GM23248 (cell line): Measurements from ENCODE around the gene ST8SIA1. TPM values are rescaled to one million over a fixed set of nuclear protein-coding genes. Genes with fewer than 3 reads are reported as not detected.

Experiments used
- DNase-seq: peaks from one replicate; pipeline ENCODE4 v3.0.0-alpha.2; 2015
- H2AFZ ChIP-seq: fragments of 200-600 bp; sonication (generic); 2 replicates; pipeline ENCODE4 v1.6.1; 2016; ENCODE audit warnings: antibody characterized with exemption
- H3F3A ChIP-seq: fragments of 200-600 bp; sonication (generic); 2 replicates; pipeline ENCODE4 v1.6.1; 2016; ENCODE audit warnings: mild to moderate bottlenecking, antibody characterized with exemption, mixed run types; ENCODE audit not compliant: insufficient read depth
- H3K27ac ChIP-seq: fragments of 200-600 bp; sonication (generic); 2 replicates; pipeline ENCODE4 v1.5.1; 2016; ENCODE audit warnings: mild to moderate bottlenecking
- H3K27me3 ChIP-seq: fragments of 200-600 bp; sonication (generic); replicated peaks from 2 replicates; pipeline ENCODE4 v1.6.1; 2016; ENCODE audit warnings: mild to moderate bottlenecking; ENCODE audit not compliant: insufficient read depth
- H3K36me3 ChIP-seq: fragments of 200-600 bp; sonication (generic); 2 replicates; pipeline ENCODE4 v1.6.1; 2016; ENCODE audit warnings: low read depth, mild to moderate bottlenecking
- H3K4me1 ChIP-seq: fragments of 200-600 bp; sonication (generic); 2 replicates; pipeline ENCODE4 v1.6.1; 2016; ENCODE audit warnings: mild to moderate bottlenecking; ENCODE audit not compliant: insufficient read depth
- H3K4me2 ChIP-seq: fragments of 200-600 bp; sonication (generic); one replicate; pipeline ENCODE4 v1.6.1; 2016; ENCODE audit warnings: mild to moderate bottlenecking; ENCODE audit not compliant: unreplicated experiment
- H3K4me3 ChIP-seq: fragments of 200-600 bp; sonication (generic); 2 replicates; pipeline ENCODE4 v1.5.1; 2016; ENCODE audit warnings: mild to moderate bottlenecking
- H3K79me2 ChIP-seq: fragments of 200-600 bp; sonication (generic); 2 replicates; pipeline ENCODE4 v1.6.1; 2016; ENCODE audit warnings: mild to moderate bottlenecking; ENCODE audit not compliant: insufficient read depth
- H3K9ac ChIP-seq: fragments of 200-600 bp; sonication (generic); 2 replicates; pipeline ENCODE4 v1.6.1; 2016; ENCODE audit warnings: mild to moderate bottlenecking
- H3K9me2 ChIP-seq: fragments of 200-600 bp; sonication (generic); 2 replicates; pipeline ENCODE4 v1.6.1; 2016; ENCODE audit warnings: mixed run types, mild to moderate bottlenecking, moderate library complexity; ENCODE audit not compliant: insufficient read depth
- H3K9me3 ChIP-seq: fragments of 200-600 bp; sonication (generic); one replicate; pipeline ENCODE4 v1.6.1; 2017; ENCODE audit warnings: low read depth
- H4K20me1 ChIP-seq: fragments of 200-600 bp; sonication (generic); 2 replicates; pipeline ENCODE4 v1.6.0; 2016; ENCODE audit not compliant: insufficient read depth
- EZH2 ChIP-seq: fragments of 200-600 bp; sonication (generic); IDR thresholded peaks from 2 replicates; pipeline ENCODE4 v1.6.1; 2018; ENCODE audit warnings: antibody characterized with exemption, mild to moderate bottlenecking; ENCODE audit not compliant: insufficient read depth, poor library complexity, severe bottlenecking
- EZH2phosphoT487 ChIP-seq: fragments of 200-600 bp; sonication (generic); IDR thresholded peaks from 2 replicates; pipeline ENCODE4 v1.6.1; 2018; ENCODE audit warnings: antibody characterized with exemption, moderate library complexity, mild to moderate bottlenecking, low read depth; ENCODE audit not compliant: insufficient read depth
- WGBS, 2 experiments: methylation state at CpG; one replicate each; pipeline ENCODE4 v1.1.6; 2015 to 2017; ENCODE audit warnings: low lambda C conversion rate in 2 of 2, low coverage in 1 of 2; ENCODE audit errors: missing lambda C conversion rate in 2 of 2; 5-methylcytosine and 5-hydroxymethylcytosine counted together
- in situ Hi-C: fragments of 300-500 bp; cut with MboI; formaldehyde crosslinking; loops from 2 replicates; pipeline ENCODE4 v1.15.0; 2020
- polyA plus RNA-seq: library from polyadenylated mRNA; unstranded; fragments of >200 nt; fragmentation: Nextera tagmentation; extraction: Ambion mirVana; gene quantifications from 2 replicates; pipeline ENCODE4 v1.2.1, GENCODE V29; 2016
- total RNA-seq: library from RNA; depleted of rRNA; stranded (reverse); fragments of >200 nt; shearing (Covaris generic); gene quantifications from 2 replicates; pipeline ENCODE4 v1.2.3, GENCODE V29; 2014

Gene ST8SIA1
- total and polyA plus RNA-seq, 2 experiments from 2014 or later = 0.15 TPM; not detected in 1

GRCh38 chr12:22350886-22351285 lies 16.4 kb upstream of the ST8SIA1 start:
- H3K27me3 ChIP-seq = peaks cover 10% of the 10 kb centered on the region
- H3K4me3 ChIP-seq = no peak overlapping the region
- in situ Hi-C loops = no loop called here
- no peaks in the 10 kb centered on the region for H3K36me3 ChIP-seq
- no peak for TF ChIP-seq EZH2
- no peak for TF ChIP-seq EZH2phosphoT487
- no peak for DNase-seq
- H3K27ac ChIP-seq = no peak overlapping the region
- no peaks in the 10 kb centered on the region for H3K4me1 ChIP-seq
- no peaks in the 10 kb centered on the region for H3K9me2 ChIP-seq
- H3K4me2 ChIP-seq = no peak overlapping the region
- no peaks in the 10 kb centered on the region for H3K79me2 ChIP-seq
- 21 to 25% methylated on average over 4 of the region's 4 CpGs for WGBS, 2 experiments
- no peaks in the 10 kb centered on the region for H3F3A ChIP-seq
- H3K9ac ChIP-seq = no peak overlapping the region
- no peak overlapping the region for H2AFZ ChIP-seq
- no peaks in the 10 kb centered on the region for H4K20me1 ChIP-seq
- H3K9me3 ChIP-seq = no peaks in the 10 kb centered on the region

DNA sequence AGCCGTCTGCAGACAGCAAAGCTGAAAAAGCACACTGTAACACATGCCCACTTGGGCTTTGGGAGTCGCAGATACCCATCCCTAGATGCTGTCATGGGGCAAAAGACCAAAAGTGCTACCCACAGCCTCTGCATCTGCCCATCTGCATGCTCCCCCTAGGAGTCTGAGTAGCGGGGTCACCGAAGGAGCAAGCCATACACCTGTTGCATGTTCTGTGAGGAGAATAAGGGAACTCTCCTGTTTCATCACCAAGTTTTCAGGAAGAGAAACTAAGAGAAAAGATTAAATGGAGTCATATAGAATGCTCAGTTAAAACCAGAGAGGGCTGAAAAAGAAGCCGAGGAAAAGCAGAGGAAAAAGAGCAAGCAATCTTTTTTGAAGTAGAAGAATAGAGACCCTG lies 13.7 kb upstream of the ST8SIA1 start:
- Histone ChIP-seq H3K9ac (no peak overlapping the region), H3K27me3 (peaks cover 10% of the 10 kb centered on the region), H3K79me2 (no peaks in the 10 kb centered on the region), H3F3A (no peaks in the 10 kb centered on the region), H3K4me3 (no peak overlapping the region), H3K27ac (no peak overlapping the region), H3K4me1 (no peaks in the 10 kb centered on the region), H3K9me3 (no peaks in the 10 kb centered on the region), H4K20me1 (no peaks in the 10 kb centered on the region), H3K4me2 (no peak overlapping the region), H3K36me3 (no peaks in the 10 kb centered on the region), H2AFZ (no peak overlapping the region), H3K9me2 (no peaks in the 10 kb centered on the region)
- no peak for TF ChIP-seq EZH2
- no peak for TF ChIP-seq EZH2phosphoT487
- 56 to 63% methylated on average over 5 of the region's 5 CpGs for WGBS, 2 experiments
- no peak for DNase-seq
- in situ Hi-C loops = no loop called here

DNA sequence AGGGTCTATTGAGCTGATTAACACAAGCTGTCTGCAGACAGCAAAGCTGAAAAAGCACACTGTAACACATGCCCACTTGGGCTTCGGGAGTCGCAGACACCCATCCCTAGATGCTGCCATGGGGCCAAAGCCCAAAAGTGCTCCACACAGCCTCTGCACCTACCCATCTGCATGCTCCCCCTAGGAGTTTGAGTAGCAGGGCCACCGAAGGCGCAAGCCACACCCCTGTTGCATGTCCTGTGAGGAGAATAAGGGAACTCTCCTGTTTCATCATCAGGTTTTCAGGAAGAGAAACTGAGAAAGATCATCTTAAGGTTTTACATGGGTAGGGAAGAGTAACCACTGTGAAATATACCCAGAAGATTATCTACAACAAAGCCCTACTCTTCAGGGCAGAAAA lies 5.6 kb upstream of the ST8SIA1 start:
- H3K4me3 ChIP-seq = no peak overlapping the region
- no peaks in the 10 kb centered on the region for H3K36me3 ChIP-seq
- no peak overlapping the region for H2AFZ ChIP-seq
- 3 to 6% methylated on average over 4 of the region's 4 CpGs for WGBS, 2 experiments
- in situ Hi-C loops = no loop called here
- DNase-seq = no peak
- no peaks in the 10 kb centered on the region for H4K20me1 ChIP-seq
- H3K9me2 ChIP-seq = no peaks in the 10 kb centered on the region
- no peaks in the 10 kb centered on the region for H3K4me1 ChIP-seq
- no peaks in the 10 kb centered on the region for H3F3A ChIP-seq
- no peak overlapping the region for H3K4me2 ChIP-seq
- peaks cover 51% of the 10 kb centered on the region for H3K27me3 ChIP-seq
- H3K9me3 ChIP-seq = no peaks in the 10 kb centered on the region
- no peak for TF ChIP-seq EZH2
- no peak for TF ChIP-seq EZH2phosphoT487
- no peaks in the 10 kb centered on the region for H3K79me2 ChIP-seq
- H3K27ac ChIP-seq = no peak overlapping the region
- no peak overlapping the region for H3K9ac ChIP-seq

DNA sequence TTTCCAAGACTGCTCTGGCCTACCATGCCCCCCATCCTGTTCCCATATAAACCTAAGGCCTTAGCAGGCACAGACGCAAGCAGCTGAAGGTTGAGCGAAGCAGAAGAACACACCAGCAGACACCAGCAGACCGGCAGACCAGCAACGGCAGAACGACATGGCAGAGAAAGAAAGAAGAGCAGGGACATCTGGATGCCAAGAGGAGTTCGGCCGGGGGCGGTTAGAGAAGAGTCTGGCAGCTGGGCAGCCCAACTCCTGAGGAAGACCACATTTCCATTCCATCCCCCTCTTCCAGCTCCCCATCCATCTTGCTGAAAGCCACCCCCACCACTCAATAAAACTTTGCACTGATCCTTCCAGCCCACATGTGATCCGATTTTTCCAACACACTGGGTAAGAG lies 5.2 kb upstream of the ST8SIA1 start:
- H3K4me1 ChIP-seq = no peaks in the 10 kb centered on the region
- in situ Hi-C loops = loop anchor here (10.0 kb wide), 1 partner anchor 245 kb away; no protein-coding TSS in a partner anchor
- no peak overlapping the region for H3K4me2 ChIP-seq
- TF ChIP-seq EZH2 (no peak), EZH2phosphoT487 (no peak)
- no peak overlapping the region for H3K4me3 ChIP-seq
- no peak overlapping the region for H2AFZ ChIP-seq
- no peaks in the 10 kb centered on the region for H3K9me2 ChIP-seq
- no peaks in the 10 kb centered on the region for H3K79me2 ChIP-seq
- no peaks in the 10 kb centered on the region for H3K9me3 ChIP-seq
- no peaks in the 10 kb centered on the region for H3K36me3 ChIP-seq
- no peaks in the 10 kb centered on the region for H4K20me1 ChIP-seq
- H3K27ac ChIP-seq = no peak overlapping the region
- no peak overlapping the region for H3K9ac ChIP-seq
- WGBS, 2 experiments = 29 to 42% methylated on average over 8 to 9 of the region's 9 CpGs
- DNase-seq = no peak
- no peaks in the 10 kb centered on the region for H3F3A ChIP-seq
- H3K27me3 ChIP-seq = peaks cover 51% of the 10 kb centered on the region

DNA sequence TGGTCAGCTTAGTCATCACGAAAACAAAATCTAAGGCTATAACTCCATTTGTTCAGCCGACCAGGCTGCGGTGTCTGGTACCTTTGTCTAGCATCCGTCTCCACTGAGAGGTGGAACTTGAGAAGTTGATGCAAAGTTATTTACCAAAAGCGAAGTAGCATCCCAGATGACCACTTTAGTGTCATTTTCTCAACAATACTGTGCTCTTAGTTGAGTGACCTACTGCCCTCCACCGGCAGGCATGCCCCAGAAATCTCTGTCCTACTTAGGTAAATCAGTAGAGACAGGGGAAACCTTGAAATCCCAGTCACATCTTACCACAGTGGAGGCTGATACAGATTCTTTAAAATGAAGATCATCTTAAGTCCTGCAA lies 1.3 kb upstream of the ST8SIA1 start:
- 2 to 3% methylated on average over 6 of the region's 6 CpGs for WGBS, 2 experiments
- H3K9me3 ChIP-seq = no peaks in the 10 kb centered on the region
- H3K9me2 ChIP-seq = no peaks in the 10 kb centered on the region
- H3K27me3 ChIP-seq = peaks cover 77% of the 10 kb centered on the region
- no peaks in the 10 kb centered on the region for H3K79me2 ChIP-seq
- DNase-seq = no peak
- no peak overlapping the region for H3K27ac ChIP-seq
- H4K20me1 ChIP-seq = no peaks in the 10 kb centered on the region
- H3F3A ChIP-seq = peaks cover 4% of the 10 kb centered on the region; the same call in 1 of the 2 replicates
- no peaks in the 10 kb centered on the region for H3K36me3 ChIP-seq
- H3K9ac ChIP-seq = no peak overlapping the region
- peak overlapping the region; percentile 70 for H3K4me3 ChIP-seq
- in situ Hi-C loops = loop anchor here (10.0 kb wide), 1 partner anchor 241 kb away; no protein-coding TSS in a partner anchor
- peak overlapping the region; percentile 96 for H3K4me2 ChIP-seq
- H2AFZ ChIP-seq = 0 out of 2 replicates have a peak overlapping the region, but pooled peaks have one; percentile 78
- no peaks in the 10 kb centered on the region for H3K4me1 ChIP-seq
- TF ChIP-seq EZH2 = no peak
